ENCODE measurements around the gene NR4A3.

DNA sequence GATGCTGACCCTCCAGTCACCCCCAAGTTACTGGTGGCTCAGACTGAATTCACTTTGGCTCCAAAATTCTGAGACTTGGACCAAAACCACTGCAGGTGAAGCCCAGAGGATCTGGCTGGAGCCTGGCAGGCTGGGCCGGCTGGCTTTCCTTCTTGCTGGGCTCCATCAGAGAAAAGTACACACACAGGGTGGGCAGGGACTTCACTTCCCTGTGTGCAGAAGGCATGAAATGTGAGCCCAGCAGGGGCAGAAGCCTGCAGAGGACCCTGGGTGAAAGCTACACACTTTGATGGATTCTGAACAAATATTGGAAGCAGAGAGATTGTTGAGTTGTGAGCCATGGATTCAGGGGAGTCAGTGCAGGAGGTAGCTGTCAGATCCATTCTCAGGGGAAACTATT, 18.4 kb downstream of the NR4A3 start:
- TF ChIP-seq CTCF (IDR thresholded peaks at IDR 0.05 in 8 of 11, conservative IDR thresholded peaks at IDR 0.05 in 3 of 11) (no peak), POLR2A (IDR thresholded peaks at IDR 0.05) (no peak), POLR2AphosphoS5 (IDR thresholded peaks at IDR 0.05) (no peak)
